Transverse colon (tissue), 4 donors: ENCODE results near the gene MRPS21. TPM values are rescaled to one million over a fixed set of nuclear protein-coding genes. Genes with fewer than 3 reads are reported as not detected.

Experiments
- DNase-seq: peaks from one replicate; pipeline ENCODE4 v3.0.0-alpha.2; 2019
- H3K27ac ChIP-seq, 4 donors: fragments of 200-600 bp; sonication (generic); 2 replicates each; pipeline ENCODE4 v1.5.1; 2016 to 2018; ENCODE audit warnings: inconsistent platforms in 4 of 4
- H3K27me3 ChIP-seq: fragments of 200-600 bp; sonication (generic); 2 replicates; pipeline ENCODE4 v1.5.1; 2017; ENCODE audit warnings: inconsistent platforms
- H3K36me3 ChIP-seq, 4 donors: fragments of 200-600 bp; sonication (generic); 2 replicates each; pipeline ENCODE4 v1.5.1; 2017 to 2019; ENCODE audit warnings: inconsistent platforms in 4 of 4
- H3K4me1 ChIP-seq, 4 donors: fragments of 200-600 bp; sonication (generic); 2 replicates each; pipeline ENCODE4 v1.5.1; 2017 to 2020; ENCODE audit warnings: inconsistent platforms in 4 of 4
- H3K4me3 ChIP-seq, 4 donors: fragments of 200-600 bp; sonication (generic); 1 replicate in 1 of 4; 2 replicates in 3 of 4; pipeline versions ENCODE4 v1.5.1 to v1.6.1; 2017 to 2019; ENCODE audit warnings: inconsistent platforms in 4 of 4
- H3K9me3 ChIP-seq, 2 donors: fragments of 200-600 bp; sonication (generic); 2 replicates each; pipeline ENCODE4 v1.5.1; 2017 to 2019; ENCODE audit warnings: inconsistent platforms in 2 of 2
- EP300 ChIP-seq: sonication (generic); formaldehyde crosslinking; IDR thresholded peaks from one replicate; pipeline ENCODE4 v1.6.1; 2017; ENCODE audit warnings: antibody characterized with exemption, low read depth
- POLR2A ChIP-seq: fragments of 450-650 bp; IDR thresholded peaks from one replicate; pipeline ENCODE4 v1.6.1; 2016; ENCODE audit warnings: antibody characterized with exemption, mild to moderate bottlenecking, moderate library complexity
- POLR2AphosphoS5 ChIP-seq, 3 donors: sonication (generic); formaldehyde crosslinking; IDR thresholded peaks; one replicate each; pipeline ENCODE4 v1.6.1; 2016; ENCODE audit warnings: antibody characterized with exemption in 3 of 3
- WGBS, 2 donors: methylation state at CpG; one replicate each; pipeline ENCODE4 v1.1.5; 2018; ENCODE audit warnings: low coverage in 1 of 2; 5-methylcytosine and 5-hydroxymethylcytosine counted together
- in situ Hi-C, 4 donors: fragments of 200-750 bp; cut with MboI; loops; one replicate each; pipeline versions ENCODE4 v1.15.0 to v1.15.1; 2017; ENCODE audit warnings: low sequenced_read_pairs in 3 of 4, low pct_ligation_motif_present in 1 of 4, low pct_unique_long_range_greater_than_20kb in 1 of 4
- intact Hi-C: fragments of 100-400 bp; cut with DNase I; formaldehyde crosslinking; loops from one replicate; pipeline ENCODE4 v1.15.1; 2023; ENCODE audit warnings: low total_unique reads
- total RNA-seq, 4 donors: library from RNA; depleted of rRNA; stranded (reverse); fragments of >200 nt; gene quantifications; one replicate each; pipeline ENCODE4 v1.1.0, GENCODE V29; 2016
- TF ChIP-seq, protein P1 (sequence below), 5 experiments: fragments of 200-600 bp in 3 of 5; fragments of 450-650 bp in 2 of 5; sonication (generic) in 3 of 5; IDR thresholded peaks; 1 replicate in 2 of 5; 2 replicates in 3 of 5; pipeline ENCODE4 v1.5.1; 2016 to 2017; ENCODE audit warnings: antibody characterized with exemption in 5 of 5, inconsistent platforms in 3 of 5, mild to moderate bottlenecking in 2 of 5, moderate library complexity in 1 of 5

MRPS21 gene
- total RNA-seq, 4 donors from 2014 or later: 8.6 to 31.6 (median 25.7) TPM

GRCh38 chr1:150269451-150269850, 24.2 kb upstream of the MRPS21 start:
- Histone ChIP-seq H3K27me3 (no peaks in the 10 kb centered on the region), H3K9me3 (no peaks in the 10 kb centered on the region), H3K36me3 (peaks cover 0 to 14% (median 6%) of the 10 kb centered on the region in 4 donors), H3K27ac (peak overlapping the region; percentile 87 to 96 (median 94)), H3K4me1 (peaks cover 9 to 36% (median 19%) of the 10 kb centered on the region in 4 donors), H3K4me3 (peak overlapping the region in 3 of 4 donors; percentile 69 to 89 (median 69))
- in situ Hi-C loops: no loop called here
- intact Hi-C loops: no loop called here
- 13 to 28% methylated on average over 6 to 10 of the region's 10 CpGs for WGBS, 2 donors
- DNase-seq: no peak
- TF ChIP-seq, protein P1, sequence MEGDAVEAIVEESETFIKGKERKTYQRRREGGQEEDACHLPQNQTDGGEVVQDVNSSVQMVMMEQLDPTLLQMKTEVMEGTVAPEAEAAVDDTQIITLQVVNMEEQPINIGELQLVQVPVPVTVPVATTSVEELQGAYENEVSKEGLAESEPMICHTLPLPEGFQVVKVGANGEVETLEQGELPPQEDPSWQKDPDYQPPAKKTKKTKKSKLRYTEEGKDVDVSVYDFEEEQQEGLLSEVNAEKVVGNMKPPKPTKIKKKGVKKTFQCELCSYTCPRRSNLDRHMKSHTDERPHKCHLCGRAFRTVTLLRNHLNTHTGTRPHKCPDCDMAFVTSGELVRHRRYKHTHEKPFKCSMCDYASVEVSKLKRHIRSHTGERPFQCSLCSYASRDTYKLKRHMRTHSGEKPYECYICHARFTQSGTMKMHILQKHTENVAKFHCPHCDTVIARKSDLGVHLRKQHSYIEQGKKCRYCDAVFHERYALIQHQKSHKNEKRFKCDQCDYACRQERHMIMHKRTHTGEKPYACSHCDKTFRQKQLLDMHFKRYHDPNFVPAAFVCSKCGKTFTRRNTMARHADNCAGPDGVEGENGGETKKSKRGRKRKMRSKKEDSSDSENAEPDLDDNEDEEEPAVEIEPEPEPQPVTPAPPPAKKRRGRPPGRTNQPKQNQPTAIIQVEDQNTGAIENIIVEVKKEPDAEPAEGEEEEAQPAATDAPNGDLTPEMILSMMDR (IDR thresholded peaks at IDR 0.05): no peak
- TF ChIP-seq EP300 (no peak), POLR2AphosphoS5 (IDR thresholded peaks at IDR 0.05) (no peak), POLR2A (no peak)

- H3K27me3 ChIP-seq: no peaks in the 10 kb centered on the region
- peaks cover 9 to 36% (median 19%) of the 10 kb centered on the region in 4 donors for H3K4me1 ChIP-seq
- TF ChIP-seq POLR2AphosphoS5 (IDR thresholded peaks at IDR 0.05) (no peak), EP300 (no peak), POLR2A (no peak)
- TF ChIP-seq, protein P1 (IDR thresholded peaks at IDR 0.05): no peak
- intact Hi-C loops: no loop called here
- peak overlapping the region; percentile 51 to 61 (median 58) for H3K27ac ChIP-seq
- no peak for DNase-seq
- H3K9me3 ChIP-seq: no peaks in the 10 kb centered on the region
- WGBS, 2 donors: 71 to 97% methylated on average over 2 to 7 of the region's 7 CpGs
- H3K4me3 ChIP-seq: no peak overlapping the region
- peaks cover 0 to 3% (median 2%) of the 10 kb centered on the region in 4 donors for H3K36me3 ChIP-seq
- in situ Hi-C loops: no loop called here
Observed at GRCh38 chr1:150271291-150271959, 22.2 kb upstream of the MRPS21 start.

- H3K27me3 ChIP-seq: no peaks in the 10 kb centered on the region
- TF ChIP-seq, protein P1 (IDR thresholded peaks at IDR 0.05): no peak
- no peak for TF ChIP-seq EP300
- no peak for TF ChIP-seq POLR2A
- TF ChIP-seq POLR2AphosphoS5 (IDR thresholded peaks at IDR 0.05): no peak
- H3K4me3 ChIP-seq: no peak overlapping the region
- 60 to 63% methylated on average over 1 of the region's 1 CpG for WGBS, 2 donors
- peak overlapping the region; percentile 51 to 61 (median 58) for H3K27ac ChIP-seq
- DNase-seq: no peak
- in situ Hi-C loops: no loop called here
- no peaks in the 10 kb centered on the region for H3K36me3 ChIP-seq
- no peaks in the 10 kb centered on the region for H3K9me3 ChIP-seq
- intact Hi-C loops: no loop called here
- peaks cover 0 to 24% (median 7%) of the 10 kb centered on the region in 4 donors for H3K4me1 ChIP-seq
Observed at GRCh38 chr1:150273311-150273710, 20.4 kb upstream of the MRPS21 start.

GRCh38 chr1:150280138-150280707, 13.4 kb upstream of the MRPS21 start:
- TF ChIP-seq, protein P1 (IDR thresholded peaks at IDR 0.05): peak in 2 of 5 experiments; percentile 20 to 29
- TF ChIP-seq POLR2AphosphoS5 (IDR thresholded peaks at IDR 0.05) (peak in 1 of 3 donors; percentile 17), EP300 (no peak), POLR2A (peak; percentile 25)
- H3K27ac ChIP-seq: peak overlapping the region; percentile 82 to 91 (median 90)

More at GRCh38 chr1:150280138-150280707, 13.4 kb upstream of the MRPS21 start:
- WGBS, 2 donors: 55 to 68% methylated on average over 3 to 6 of the region's 6 CpGs
- in situ Hi-C loops: no loop called here
- Histone ChIP-seq H3K27me3 (no peaks in the 10 kb centered on the region), H3K4me3 (no peak overlapping the region), H3K9me3 (no peaks in the 10 kb centered on the region), H3K4me1 (peaks cover 15 to 41% (median 24%) of the 10 kb centered on the region in 4 donors), H3K36me3 (no peaks in the 10 kb centered on the region)
- intact Hi-C loops: no loop called here
- peak; percentile 77 for DNase-seq
